Subcutaneous abdominal adipose tissue (tissue), 5 donors: ENCODE data around the gene CHRM5.

ENCODE experiments used
- H3K27ac ChIP-seq: one replicate; pipeline ENCODE4 v1.7.0; 2013; ENCODE audit warnings: low read depth, mild to moderate bottlenecking, inconsistent platforms, low read length, moderate library complexity
- H3K27me3 ChIP-seq, 5 donors: one replicate each; pipeline ENCODE4 v1.7.0; 2013; ENCODE audit warnings: low read length in 5 of 5, inconsistent platforms in 1 of 5; ENCODE audit not compliant: control insufficient read depth in 5 of 5, insufficient read depth in 4 of 5
- H3K36me3 ChIP-seq, 5 donors: one replicate each; pipeline ENCODE4 v1.7.0; 2013; ENCODE audit warnings: low read length in 5 of 5; ENCODE audit not compliant: control insufficient read depth in 5 of 5, insufficient read depth in 5 of 5
- H3K4me1 ChIP-seq, 5 donors: one replicate each; pipeline ENCODE4 v1.7.0; 2013; ENCODE audit warnings: low read length in 5 of 5, mild to moderate bottlenecking in 3 of 5, moderate library complexity in 1 of 5; ENCODE audit not compliant: control insufficient read depth in 5 of 5, insufficient read depth in 5 of 5
- H3K4me3 ChIP-seq, 5 donors: one replicate each; pipeline ENCODE4 v1.7.0; 2013; ENCODE audit warnings: low read length in 5 of 5, low read depth in 1 of 5
- H3K9ac ChIP-seq, 5 donors: one replicate each; pipeline ENCODE4 v1.7.0; 2013; ENCODE audit warnings: low read length in 5 of 5, mild to moderate bottlenecking in 4 of 5, moderate library complexity in 3 of 5
- H3K9me3 ChIP-seq, 5 donors: one replicate each; pipeline ENCODE4 v1.7.0; 2013; ENCODE audit warnings: low read length in 5 of 5; ENCODE audit not compliant: control insufficient read depth in 5 of 5
- donor health status: healthy.
- donor health status: healthy.
- donor health status: healthy.
- donor health status: healthy.
- donor health status: healthy.

Gene CHRM5

DNA sequence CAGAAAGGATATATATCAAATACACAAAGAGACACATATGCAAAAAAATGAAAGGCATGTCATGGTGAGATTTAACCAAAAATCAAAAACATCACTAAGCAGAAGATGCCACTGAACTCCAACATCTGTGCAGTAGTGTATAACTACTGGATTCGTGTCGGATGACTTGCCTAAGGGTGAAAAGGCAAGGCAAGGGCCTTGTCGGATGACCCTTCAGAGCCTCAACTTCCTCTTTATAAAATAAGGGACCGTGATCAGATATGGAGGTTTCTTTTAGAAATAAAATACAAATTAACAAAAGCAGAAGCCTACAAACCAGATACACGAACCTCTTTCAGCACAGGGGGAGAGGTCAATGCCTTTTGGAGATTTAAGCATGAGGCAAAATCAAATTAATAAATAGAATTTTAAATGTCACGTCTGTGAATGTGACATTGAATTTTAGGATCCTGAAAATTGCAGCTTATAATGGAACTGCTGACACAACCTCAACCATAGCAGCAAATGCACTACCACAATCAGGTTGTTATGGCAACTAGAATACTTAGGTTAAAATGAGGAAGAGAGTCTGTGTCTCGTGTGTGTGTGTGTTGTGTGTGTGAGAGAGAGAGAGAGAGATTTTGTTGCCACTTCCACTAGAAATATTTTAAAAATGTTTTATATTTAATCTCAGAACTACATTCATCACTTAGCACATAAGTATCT is 8.3 kb upstream of the CHRM5 start:
- Histone ChIP-seq H3K27me3 (no peaks in the 10 kb centered on the region), H3K9ac (no peak overlapping the region), H3K27ac (no peak overlapping the region), H3K9me3 (no peaks in the 10 kb centered on the region), H3K4me1 (peaks cover 0 to 2% (median 0%) of the 10 kb centered on the region in 5 donors), H3K36me3 (no peaks in the 10 kb centered on the region), H3K4me3 (no peak overlapping the region)

DNA sequence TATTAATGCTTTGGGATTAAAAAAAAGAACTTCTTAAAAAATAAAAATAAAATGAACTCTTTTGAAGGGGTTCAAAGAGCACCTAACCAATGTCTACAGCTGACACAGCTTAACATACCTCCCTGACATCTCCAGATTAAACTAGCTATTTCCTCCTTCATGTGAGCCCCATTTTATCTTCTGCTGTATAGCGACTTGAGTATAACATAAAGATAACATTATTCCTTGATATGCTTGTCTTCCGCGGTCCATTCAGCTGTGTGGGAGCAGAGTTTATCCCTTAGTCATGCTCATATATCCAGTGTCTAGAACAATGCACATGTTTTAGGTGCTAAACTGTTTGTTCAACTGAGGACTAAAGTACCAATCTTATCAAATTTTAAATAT is 7.8 kb upstream of the CHRM5 start:
- Histone ChIP-seq H3K27me3 (no peaks in the 10 kb centered on the region), H3K27ac (no peak overlapping the region), H3K36me3 (no peaks in the 10 kb centered on the region)

DNA sequence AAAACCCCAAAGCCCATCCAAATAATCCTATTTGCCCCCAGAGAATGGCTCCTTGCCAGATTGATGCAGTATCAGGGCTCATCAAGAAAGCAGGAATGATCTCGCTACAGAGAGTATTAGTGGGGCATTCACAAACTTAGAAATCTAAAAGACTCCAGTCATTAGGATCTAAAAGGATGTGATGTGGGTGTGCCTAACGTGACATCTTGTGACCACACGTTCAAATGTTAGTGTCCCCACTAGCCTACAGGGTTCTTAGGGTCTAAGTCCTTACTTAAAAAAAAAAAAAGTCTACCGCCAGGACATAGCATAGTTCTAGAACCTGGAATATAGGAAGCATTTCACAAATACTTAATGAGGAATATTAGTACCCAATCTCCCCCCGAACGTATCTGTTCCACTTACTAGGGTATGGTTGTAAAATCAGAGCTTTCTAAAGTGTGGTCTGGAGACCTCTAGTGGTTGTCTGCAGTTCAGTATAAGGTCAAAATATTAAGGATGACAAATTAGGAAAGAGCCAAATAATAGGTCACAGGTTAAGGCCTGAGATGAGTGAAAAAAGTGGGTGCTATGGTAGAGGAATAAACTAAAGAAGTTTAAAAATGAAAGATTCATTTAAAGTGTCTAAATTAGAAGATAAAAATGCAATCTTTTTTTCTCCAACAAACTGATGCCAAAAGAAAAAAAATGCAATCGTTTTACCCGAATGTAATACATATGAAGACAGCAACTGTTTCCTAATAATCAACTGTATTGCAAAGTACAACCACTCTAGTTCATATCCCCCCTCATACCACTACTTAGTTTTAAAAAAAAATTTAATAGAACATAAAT is 4.2 kb upstream of the CHRM5 start:
- Histone ChIP-seq H3K27ac (no peak overlapping the region), H3K4me3 (no peak overlapping the region), H3K27me3 (no peaks in the 10 kb centered on the region), H3K9ac (no peak overlapping the region), H3K4me1 (peaks cover 0 to 2% (median 0%) of the 10 kb centered on the region in 5 donors), H3K9me3 (no peaks in the 10 kb centered on the region), H3K36me3 (no peaks in the 10 kb centered on the region)

More for the DNA sequence above, 7.8 kb upstream of the CHRM5 start:
- Histone ChIP-seq H3K4me3 (no peak overlapping the region), H3K9me3 (no peaks in the 10 kb centered on the region), H3K4me1 (peaks cover 0 to 2% (median 0%) of the 10 kb centered on the region in 5 donors), H3K9ac (no peak overlapping the region)

DNA sequence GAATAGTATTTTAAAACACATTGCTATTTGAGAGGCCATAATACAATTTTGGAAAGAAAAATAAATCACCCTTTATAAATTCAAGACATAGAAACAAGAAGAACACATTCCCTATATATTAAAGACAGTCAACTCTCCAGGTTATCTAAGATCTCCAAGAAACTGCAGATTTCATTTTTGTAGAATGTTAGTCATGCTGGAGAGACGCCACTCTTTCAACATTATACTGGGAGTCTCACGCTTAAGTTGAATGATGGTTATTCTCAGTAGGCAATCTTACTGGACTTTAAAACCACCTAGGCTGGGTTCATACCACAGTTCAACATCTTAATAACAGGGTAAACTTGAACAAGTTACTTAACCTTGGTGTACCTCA is 3.6 kb upstream of the CHRM5 start:
- Histone ChIP-seq H3K9me3 (no peaks in the 10 kb centered on the region), H3K4me1 (peaks cover 0 to 2% (median 0%) of the 10 kb centered on the region in 5 donors), H3K36me3 (no peaks in the 10 kb centered on the region), H3K9ac (no peak overlapping the region), H3K27ac (no peak overlapping the region), H3K27me3 (no peaks in the 10 kb centered on the region), H3K4me3 (no peak overlapping the region)

DNA sequence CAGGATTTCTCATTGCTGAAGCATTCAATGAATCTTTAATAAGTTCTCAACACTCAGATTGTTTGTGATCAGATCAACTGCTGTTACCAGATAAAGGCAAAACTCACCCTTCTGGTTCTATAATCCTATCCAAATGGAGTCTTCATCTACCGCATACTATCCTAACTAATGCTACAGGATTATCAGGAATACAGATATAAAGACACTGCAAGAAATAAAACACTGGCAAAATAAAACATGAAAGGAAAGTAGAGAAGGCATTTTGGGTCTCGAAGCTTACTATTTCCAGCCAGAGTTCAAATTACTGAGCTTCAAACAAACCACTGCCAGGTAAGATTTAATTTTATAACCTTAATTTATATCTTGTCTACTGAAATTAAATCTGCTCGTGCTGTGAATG is 524 bp downstream of the CHRM5 start:
- no peak overlapping the region for H3K9ac ChIP-seq

DNA sequence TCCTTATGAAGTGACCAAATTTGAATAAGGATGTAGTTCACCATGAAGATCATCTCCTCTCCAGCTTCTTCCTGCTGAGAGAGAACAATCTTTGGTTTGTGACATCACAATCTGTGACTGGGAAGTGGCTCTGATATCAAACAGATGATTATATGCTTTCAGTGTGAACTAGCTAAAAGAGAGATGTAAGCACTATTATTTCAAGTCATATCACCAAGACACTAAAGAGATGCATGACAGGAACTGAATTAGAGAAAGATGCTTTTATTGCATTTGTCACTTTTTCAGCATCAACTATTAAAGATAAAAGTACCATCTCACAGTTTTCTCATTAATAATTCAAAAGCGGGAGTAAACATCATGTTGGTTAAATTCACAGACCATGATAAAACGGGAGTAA is 3.5 kb downstream of the CHRM5 start:
- Histone ChIP-seq H3K36me3 (peaks cover 0 to 4% (median 0%) of the 10 kb centered on the region in 5 donors), H3K4me3 (no peak overlapping the region), H3K9me3 (no peaks in the 10 kb centered on the region), H3K9ac (no peak overlapping the region), H3K27me3 (no peaks in the 10 kb centered on the region), H3K4me1 (peaks cover 0 to 6% (median 0%) of the 10 kb centered on the region in 5 donors), H3K27ac (no peak overlapping the region)

More for the DNA sequence above, 524 bp downstream of the CHRM5 start:
- no peak overlapping the region for H3K27ac ChIP-seq
- H3K9me3 ChIP-seq, result no peaks in the 10 kb centered on the region
- no peaks in the 10 kb centered on the region for H3K27me3 ChIP-seq
- H3K4me3 ChIP-seq, result no peak overlapping the region
- no peaks in the 10 kb centered on the region for H3K36me3 ChIP-seq
- no peaks in the 10 kb centered on the region for H3K4me1 ChIP-seq

DNA sequence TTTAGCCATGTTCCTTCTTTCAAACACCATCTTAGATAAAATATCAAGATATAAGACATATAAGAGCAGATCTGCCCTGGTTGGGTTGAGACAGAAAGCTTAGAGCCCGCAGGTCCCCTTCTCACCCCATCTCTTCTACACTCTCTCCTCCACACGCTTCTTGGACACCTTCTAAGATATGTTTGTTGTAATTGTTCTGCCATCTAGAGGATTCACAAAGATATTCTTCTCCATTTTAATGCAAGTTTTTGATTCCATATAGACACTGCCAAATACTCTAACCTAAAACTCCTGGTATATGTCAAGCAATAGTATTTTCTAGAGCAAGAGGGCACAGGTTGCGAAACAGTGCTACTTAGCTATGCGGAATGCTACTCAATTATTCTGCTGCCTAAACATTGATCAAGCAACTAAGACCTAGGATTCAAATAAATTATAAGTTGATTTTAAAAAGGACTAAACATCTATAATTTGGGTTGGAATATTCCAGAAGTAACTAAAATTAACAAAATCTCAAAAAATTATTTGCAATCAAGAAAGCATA is 6.8 kb downstream of the CHRM5 start:
- H3K9me3 ChIP-seq, result no peaks in the 10 kb centered on the region
- H3K4me3 ChIP-seq, result no peak overlapping the region
- H3K36me3 ChIP-seq, result peaks cover 0 to 4% (median 0%) of the 10 kb centered on the region in 5 donors
- H3K9ac ChIP-seq, result no peak overlapping the region
- no peak overlapping the region for H3K27ac ChIP-seq
- peaks cover 0 to 6% (median 0%) of the 10 kb centered on the region in 5 donors for H3K4me1 ChIP-seq
- no peaks in the 10 kb centered on the region for H3K27me3 ChIP-seq

DNA sequence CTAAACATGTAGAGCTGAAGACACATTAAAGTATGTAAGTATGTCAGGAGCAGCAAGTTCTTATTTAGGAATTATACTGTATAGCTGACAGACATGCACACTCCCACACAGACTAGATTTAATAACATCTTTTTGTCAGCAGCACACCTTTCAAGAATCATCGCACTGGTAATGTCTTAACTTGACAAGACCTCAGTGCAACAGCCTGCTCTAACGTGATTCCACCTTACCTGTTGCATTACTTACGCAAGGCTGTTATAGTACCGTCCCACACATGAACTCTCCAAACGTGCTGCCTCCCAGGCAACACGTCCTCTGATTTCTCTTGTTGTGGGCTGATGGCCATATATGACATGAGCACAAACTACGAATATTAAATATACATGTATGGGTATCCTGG is 11.9 kb downstream of the CHRM5 start:
- H3K27ac ChIP-seq, result no peak overlapping the region
- no peaks in the 10 kb centered on the region for H3K27me3 ChIP-seq
- no peak overlapping the region for H3K4me3 ChIP-seq
- H3K36me3 ChIP-seq, result no peaks in the 10 kb centered on the region
- no peak overlapping the region for H3K9ac ChIP-seq
- peaks cover 0 to 11% (median 3%) of the 10 kb centered on the region in 5 donors for H3K4me1 ChIP-seq
- no peaks in the 10 kb centered on the region for H3K9me3 ChIP-seq

DNA sequence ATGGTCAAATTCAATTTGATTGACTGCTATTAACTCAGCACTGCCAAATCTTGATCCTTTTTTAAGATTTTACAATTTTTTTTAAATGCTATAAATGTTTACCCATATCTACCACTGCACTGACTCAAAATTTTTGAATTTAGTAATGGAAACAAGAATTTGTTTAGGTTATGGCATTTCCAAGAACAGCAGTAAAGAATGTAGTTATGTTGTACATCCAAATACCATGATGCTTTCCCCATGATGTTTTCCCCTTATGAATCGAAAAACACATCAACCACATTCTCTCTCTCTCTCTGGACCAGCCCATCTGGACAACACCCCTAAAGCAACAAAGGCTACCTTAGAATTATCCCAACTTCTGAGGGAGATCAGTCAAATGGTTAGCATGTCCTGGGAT is 14.2 kb downstream of the CHRM5 start:
- no peak overlapping the region for H3K27ac ChIP-seq
- no peaks in the 10 kb centered on the region for H3K9me3 ChIP-seq
- peaks cover 0 to 16% (median 8%) of the 10 kb centered on the region in 5 donors for H3K4me1 ChIP-seq
- no peaks in the 10 kb centered on the region for H3K36me3 ChIP-seq
- H3K4me3 ChIP-seq, result no peak overlapping the region
- H3K9ac ChIP-seq, result no peak overlapping the region
- no peaks in the 10 kb centered on the region for H3K27me3 ChIP-seq

DNA sequence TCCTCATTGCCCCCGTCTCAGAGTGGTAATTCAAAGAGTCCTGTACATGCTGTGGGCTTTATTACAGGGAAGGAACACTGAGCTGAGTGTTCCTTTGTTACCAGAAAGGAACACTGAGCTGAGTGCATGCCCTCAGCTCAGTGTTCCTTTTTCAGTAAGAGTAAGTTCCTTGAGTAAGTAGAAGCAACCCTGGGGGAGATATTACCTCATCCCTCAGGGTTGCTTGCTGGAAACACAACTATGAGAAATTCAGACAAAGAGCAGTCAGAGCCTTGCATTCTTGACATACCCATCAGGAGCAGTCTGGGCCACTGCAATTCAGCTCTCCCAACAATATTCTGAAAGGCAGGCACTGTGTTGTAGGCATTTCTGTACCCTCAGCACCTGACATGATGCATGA is 17.0 kb downstream of the CHRM5 start:
- Histone ChIP-seq H3K36me3 (no peaks in the 10 kb centered on the region), H3K9me3 (no peaks in the 10 kb centered on the region), H3K4me3 (no peak overlapping the region), H3K27me3 (no peaks in the 10 kb centered on the region), H3K27ac (no peak overlapping the region), H3K4me1 (peaks cover 0 to 16% (median 8%) of the 10 kb centered on the region in 5 donors), H3K9ac (no peak overlapping the region)
